ENCODE measurements around the gene ZNF775.

Gene ZNF775

GRCh38 chr7:150402671-150403321 is 23.7 kb downstream of the ZNF775 start:
- no peak for DNase-seq

- no peak for DNase-seq
Observed at GRCh38 chr7:150403376-150404171, 24.4 kb downstream of the ZNF775 start.

- no peak for DNase-seq
Observed at GRCh38 chr7:150404172-150404804, 25.2 kb downstream of the ZNF775 start.

- peak; percentile 37 to 77 for DNase-seq
Observed at GRCh38 chr7:150404805-150405583, 25.9 kb downstream of the ZNF775 start.

- DNase-seq: peak in 1 of 2 experiments; percentile 43
Observed at GRCh38 chr7:150405584-150406311, 26.6 kb downstream of the ZNF775 start.

GRCh38 chr7:150406312-150406566 is 27.1 kb downstream of the ZNF775 start:
- DNase-seq: no peak

GRCh38 chr7:150406567-150407421 is 27.7 kb downstream of the ZNF775 start:
- peak in 1 of 2 experiments; percentile 23 for DNase-seq

GRCh38 chr7:150407588-150408392 is 28.7 kb downstream of the ZNF775 start:
- no peak for DNase-seq

- no peak for DNase-seq
Observed at GRCh38 chr7:150408393-150409299, 29.5 kb downstream of the ZNF775 start.

- no peak for DNase-seq
Observed at GRCh38 chr7:150409300-150410030, 30.3 kb downstream of the ZNF775 start.

- no peak for DNase-seq
Observed at GRCh38 chr7:150410131-150410530, 31.0 kb downstream of the ZNF775 start.

GRCh38 chr7:150410680-150411346 is 31.7 kb downstream of the ZNF775 start:
- DNase-seq: no peak

- no peak for DNase-seq
Observed at GRCh38 chr7:150411606-150412005, 32.5 kb downstream of the ZNF775 start.

- no peak for DNase-seq
Observed at GRCh38 chr7:150412016-150412415, 32.9 kb downstream of the ZNF775 start.

- DNase-seq: no peak
Observed at GRCh38 chr7:150412518-150413488, 33.7 kb downstream of the ZNF775 start.

- DNase-seq: no peak
Observed at GRCh38 chr7:150413640-150414081, 34.5 kb downstream of the ZNF775 start.

Data from NCI-H524 (cell line).